Osteocyte (in vitro differentiated cells): ENCODE results near the gene IRF6. TPM values are rescaled to one million over a fixed set of nuclear protein-coding genes. Genes with fewer than 3 reads are reported as not detected.

Experiments
- DNase-seq: peaks from one replicate; pipeline ENCODE4 v3.0.0; 2021; ENCODE audit warnings: mixed read lengths; ENCODE audit not compliant: unreplicated experiment; ENCODE audit errors: extremely low spot score
- H3K27ac Mint-ChIP-seq: one replicate; pipeline ENCODE4 v1.8.0; 2021; ENCODE audit warnings: mild to moderate bottlenecking, mixed read lengths; ENCODE audit not compliant: unreplicated experiment
- H3K27me3 Mint-ChIP-seq: one replicate; pipeline ENCODE4 v1.8.0; 2021; ENCODE audit warnings: mixed read lengths; ENCODE audit not compliant: unreplicated experiment
- H3K36me3 Mint-ChIP-seq: one replicate; pipeline ENCODE4 v1.8.0; 2021; ENCODE audit warnings: mixed read lengths; ENCODE audit not compliant: unreplicated experiment
- H3K4me1 Mint-ChIP-seq: one replicate; pipeline ENCODE4 v1.8.0; 2021; ENCODE audit warnings: mixed read lengths; ENCODE audit not compliant: unreplicated experiment
- H3K4me3 Mint-ChIP-seq: one replicate; pipeline ENCODE4 v1.8.0; 2021; ENCODE audit warnings: mild to moderate bottlenecking, moderate library complexity, mixed read lengths; ENCODE audit not compliant: unreplicated experiment
- H3K9me3 Mint-ChIP-seq: one replicate; pipeline ENCODE4 v1.8.0; 2021; ENCODE audit warnings: mixed read lengths; ENCODE audit not compliant: unreplicated experiment
- total RNA-seq: library from RNA; stranded (reverse); gene quantifications from 2 replicates; pipeline ENCODE4 v1.2.1, GENCODE V29; 2021
- TF ChIP-seq, protein P1 (sequence below): fragments of 200-600 bp; sonication (generic); IDR thresholded peaks from 2 replicates; pipeline ENCODE4 v1.5.0; 2021; ENCODE audit warnings: antibody characterized with exemption, mild to moderate bottlenecking, moderate library complexity

The IRF6 gene
- total RNA-seq, 1 donor from 2014 or later: not detected

DNA sequence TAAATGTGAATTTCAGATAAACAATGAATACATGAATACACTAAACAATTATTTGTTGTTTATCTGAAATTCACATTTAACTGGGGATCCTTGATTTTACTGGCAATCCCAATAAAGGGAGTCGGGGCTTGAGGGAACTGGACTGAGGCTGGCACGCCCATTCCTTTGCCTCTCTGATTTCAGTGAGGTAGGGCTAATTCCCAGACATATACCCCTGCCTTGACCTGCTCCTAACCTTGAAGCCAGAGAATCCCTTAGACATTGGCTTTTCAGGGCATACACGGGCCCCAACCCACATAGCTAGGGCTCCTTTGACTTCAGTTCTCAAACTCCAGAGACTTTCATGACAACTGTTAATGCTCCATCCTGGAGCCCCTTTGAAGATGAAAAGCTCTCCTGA lies 11.0 kb upstream of the IRF6 start:
- TF ChIP-seq, protein P1, sequence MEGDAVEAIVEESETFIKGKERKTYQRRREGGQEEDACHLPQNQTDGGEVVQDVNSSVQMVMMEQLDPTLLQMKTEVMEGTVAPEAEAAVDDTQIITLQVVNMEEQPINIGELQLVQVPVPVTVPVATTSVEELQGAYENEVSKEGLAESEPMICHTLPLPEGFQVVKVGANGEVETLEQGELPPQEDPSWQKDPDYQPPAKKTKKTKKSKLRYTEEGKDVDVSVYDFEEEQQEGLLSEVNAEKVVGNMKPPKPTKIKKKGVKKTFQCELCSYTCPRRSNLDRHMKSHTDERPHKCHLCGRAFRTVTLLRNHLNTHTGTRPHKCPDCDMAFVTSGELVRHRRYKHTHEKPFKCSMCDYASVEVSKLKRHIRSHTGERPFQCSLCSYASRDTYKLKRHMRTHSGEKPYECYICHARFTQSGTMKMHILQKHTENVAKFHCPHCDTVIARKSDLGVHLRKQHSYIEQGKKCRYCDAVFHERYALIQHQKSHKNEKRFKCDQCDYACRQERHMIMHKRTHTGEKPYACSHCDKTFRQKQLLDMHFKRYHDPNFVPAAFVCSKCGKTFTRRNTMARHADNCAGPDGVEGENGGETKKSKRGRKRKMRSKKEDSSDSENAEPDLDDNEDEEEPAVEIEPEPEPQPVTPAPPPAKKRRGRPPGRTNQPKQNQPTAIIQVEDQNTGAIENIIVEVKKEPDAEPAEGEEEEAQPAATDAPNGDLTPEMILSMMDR: no peak
- no peak for DNase-seq
- Mint-ChIP-seq H3K27me3 (peaks cover 42% of the 10 kb centered on the region), H3K4me3 (no peak overlapping the region), H3K9me3 (no peaks in the 10 kb centered on the region), H3K36me3 (no peaks in the 10 kb centered on the region), H3K4me1 (no peaks in the 10 kb centered on the region), H3K27ac (no peak overlapping the region)

DNA sequence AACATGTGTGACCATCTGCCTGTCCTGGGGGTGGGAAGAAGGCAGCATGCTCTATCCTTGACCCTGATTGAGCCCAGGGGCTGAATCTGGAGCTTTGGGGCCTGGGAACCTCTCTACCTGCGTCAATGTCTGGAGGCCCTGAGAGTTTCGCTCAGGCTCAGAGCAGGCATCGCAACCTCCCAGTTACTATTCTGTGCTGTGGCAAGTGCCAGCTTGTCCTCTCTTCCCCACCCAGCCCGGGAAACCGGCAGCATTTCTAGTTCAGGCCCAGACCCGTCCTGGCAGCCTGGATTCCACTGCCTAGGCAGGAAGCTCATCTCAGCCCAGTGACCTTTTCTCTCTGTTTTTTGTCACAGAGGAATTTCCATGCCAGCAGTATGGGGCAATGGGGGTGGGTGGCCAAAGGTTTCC lies 10.0 kb upstream of the IRF6 start:
- H3K9me3 Mint-ChIP-seq: no peaks in the 10 kb centered on the region
- DNase-seq: no peak
- H3K27me3 Mint-ChIP-seq: peaks cover 37% of the 10 kb centered on the region

DNA sequence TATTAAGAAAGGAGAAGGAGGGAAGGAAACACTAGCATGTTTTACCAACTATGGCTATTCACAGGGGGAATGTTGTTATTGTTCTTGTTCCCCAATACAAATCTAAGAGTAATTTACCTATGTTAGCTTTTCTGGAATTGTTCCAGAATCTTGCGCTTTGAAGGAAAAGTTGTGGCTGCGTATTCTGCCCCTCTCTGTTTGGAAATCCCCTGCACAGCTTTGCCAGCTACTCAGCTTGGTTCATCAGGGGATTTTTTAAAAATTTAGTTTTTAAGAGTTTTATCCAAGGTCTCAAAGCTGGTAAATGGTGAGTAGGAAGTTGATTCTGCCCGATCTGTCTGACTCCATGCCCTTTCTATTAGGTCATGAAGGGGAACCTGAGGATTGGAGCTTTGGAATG lies 9.5 kb upstream of the IRF6 start:
- no peaks in the 10 kb centered on the region for H3K9me3 Mint-ChIP-seq

More for the DNA sequence above, 10.0 kb upstream of the IRF6 start:
- H3K4me1 Mint-ChIP-seq: no peaks in the 10 kb centered on the region
- no peak overlapping the region for H3K27ac Mint-ChIP-seq
- no peak overlapping the region for H3K4me3 Mint-ChIP-seq
- TF ChIP-seq, protein P1: no peak
- no peaks in the 10 kb centered on the region for H3K36me3 Mint-ChIP-seq

DNA sequence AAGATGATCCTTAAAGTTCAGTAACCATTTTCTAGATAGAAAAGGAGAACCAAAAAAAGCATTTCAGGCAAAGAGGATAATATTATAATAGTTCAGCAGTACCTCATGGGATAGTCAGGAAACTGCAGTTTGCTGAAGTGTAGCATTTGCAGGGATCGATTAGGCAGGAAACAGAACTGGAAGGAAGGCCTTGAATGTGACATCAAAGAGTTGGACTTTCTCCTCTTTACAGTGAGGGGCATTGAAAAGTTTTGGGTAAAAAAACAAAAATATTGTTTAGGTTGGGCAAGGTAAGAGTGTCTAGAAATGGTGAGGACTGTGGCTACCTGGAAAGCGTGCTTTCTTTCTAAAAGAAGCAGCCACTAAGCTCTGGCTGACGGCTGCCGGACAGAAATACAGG lies 8.0 kb upstream of the IRF6 start:
- H3K9me3 Mint-ChIP-seq: no peaks in the 10 kb centered on the region
- no peaks in the 10 kb centered on the region for H3K4me1 Mint-ChIP-seq
- no peaks in the 10 kb centered on the region for H3K36me3 Mint-ChIP-seq
- no peak for DNase-seq
- peaks cover 27% of the 10 kb centered on the region for H3K27me3 Mint-ChIP-seq
- no peak overlapping the region for H3K27ac Mint-ChIP-seq
- TF ChIP-seq, protein P1: no peak
- H3K4me3 Mint-ChIP-seq: no peak overlapping the region

More for the DNA sequence above, 9.5 kb upstream of the IRF6 start:
- Mint-ChIP-seq H3K4me1 (no peaks in the 10 kb centered on the region), H3K27me3 (peaks cover 33% of the 10 kb centered on the region), H3K27ac (no peak overlapping the region), H3K4me3 (no peak overlapping the region), H3K36me3 (no peaks in the 10 kb centered on the region)
- no peak for DNase-seq
- TF ChIP-seq, protein P1: no peak

DNA sequence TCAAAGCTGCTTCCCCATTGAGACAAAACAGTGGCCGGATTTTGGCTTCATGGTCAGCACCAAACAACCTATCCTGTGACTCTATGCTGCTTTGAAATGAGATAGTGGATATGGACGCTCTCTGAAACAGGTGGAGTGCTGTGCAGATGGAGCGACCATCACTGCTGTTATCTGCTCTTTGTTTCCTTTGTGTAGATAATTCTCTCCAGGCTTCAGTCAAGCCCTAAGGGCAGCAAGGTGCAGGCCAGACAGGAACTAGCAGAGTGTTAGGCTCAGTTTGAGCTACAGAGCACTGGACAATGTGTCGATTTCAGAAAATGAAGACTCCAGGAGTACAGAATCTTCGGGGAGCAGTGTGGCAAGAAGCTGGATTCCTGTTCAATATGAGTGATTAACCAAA lies 4.8 kb upstream of the IRF6 start:
- Mint-ChIP-seq H3K36me3 (no peaks in the 10 kb centered on the region), H3K27me3 (peaks cover 8% of the 10 kb centered on the region), H3K9me3 (no peaks in the 10 kb centered on the region)

More for the DNA sequence above, 4.8 kb upstream of the IRF6 start:
- TF ChIP-seq, protein P1: no peak
- DNase-seq: no peak
- Mint-ChIP-seq H3K4me1 (peaks cover 10% of the 10 kb centered on the region), H3K27ac (no peak overlapping the region), H3K4me3 (no peak overlapping the region)
